GM19395 (cell line): ENCODE results near the gene KCTD2.
"Not testable (repeated sequence)": the region's sequence is repeated elsewhere in the genome, so short reads cannot be mapped to it uniquely, and the experiment has no call there.

Source experiments
- ATAC-seq: cut with Tn5 transposase; IDR thresholded peaks from one replicate; pipeline ENCODE4 v1.9.1; 2021; ENCODE audit warnings: mild to moderate bottlenecking, moderate library complexity; ENCODE audit not compliant: unreplicated experiment

The KCTD2 gene, protein sequence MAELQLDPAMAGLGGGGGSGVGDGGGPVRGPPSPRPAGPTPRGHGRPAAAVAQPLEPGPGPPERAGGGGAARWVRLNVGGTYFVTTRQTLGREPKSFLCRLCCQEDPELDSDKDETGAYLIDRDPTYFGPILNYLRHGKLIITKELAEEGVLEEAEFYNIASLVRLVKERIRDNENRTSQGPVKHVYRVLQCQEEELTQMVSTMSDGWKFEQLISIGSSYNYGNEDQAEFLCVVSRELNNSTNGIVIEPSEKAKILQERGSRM

GRCh38 chr17:75046407-75047289 is at the start of gene KCTD2, which contains the start of gene ATP5PD:
Gene KCTD2, plus strand, starts transcription at chr17:75047225. Its CDS starts 26 bp downstream, at chr17:75047251.
Gene ATP5PD, minus strand, starts transcription at chr17:75046969. Its CDS starts 4,319 bp downstream, at chr17:75042650.
- peak; percentile 95 for ATAC-seq

DNA sequence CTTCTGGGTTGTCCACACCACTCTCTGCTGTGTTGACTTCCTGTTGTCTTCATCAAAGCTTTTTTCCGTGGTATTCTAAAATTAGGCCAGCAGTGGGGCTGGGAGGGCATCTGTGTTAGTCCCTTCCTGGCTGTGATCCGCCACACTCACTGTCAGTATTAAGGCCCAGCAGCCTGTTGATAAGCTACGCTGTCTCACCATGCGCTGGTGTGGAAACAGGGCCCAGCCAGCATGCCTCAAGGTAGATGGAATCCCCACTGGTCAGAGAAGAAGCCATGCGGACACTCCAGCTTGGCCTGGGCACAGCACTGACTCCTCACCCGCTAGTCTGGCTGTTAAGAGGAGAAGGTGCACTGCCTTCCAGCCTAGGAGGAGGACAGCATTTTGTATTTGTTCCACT is 48.2 kb upstream of the KCTD2 start:
- no peak for ATAC-seq

DNA sequence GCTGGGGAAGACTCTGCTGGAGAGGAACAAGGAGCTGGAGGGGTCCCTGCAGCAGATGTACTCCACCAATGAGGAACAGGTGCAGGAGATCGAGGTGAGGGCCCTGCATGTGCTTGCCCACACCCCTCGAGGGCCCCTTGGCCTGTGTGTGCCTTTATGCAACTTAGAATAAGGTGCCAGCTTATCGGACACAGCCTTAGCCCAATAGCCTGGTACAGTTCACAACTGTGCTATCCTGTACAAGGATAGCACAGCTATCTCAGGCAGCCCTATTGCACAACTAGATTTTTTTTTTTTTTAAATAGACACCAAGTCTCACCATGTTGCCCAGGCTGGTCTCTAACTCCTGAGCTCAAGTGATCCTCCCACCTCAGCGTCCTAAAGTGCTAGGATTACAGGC is 47.5 kb upstream of the KCTD2 start:
- no peak for ATAC-seq

DNA sequence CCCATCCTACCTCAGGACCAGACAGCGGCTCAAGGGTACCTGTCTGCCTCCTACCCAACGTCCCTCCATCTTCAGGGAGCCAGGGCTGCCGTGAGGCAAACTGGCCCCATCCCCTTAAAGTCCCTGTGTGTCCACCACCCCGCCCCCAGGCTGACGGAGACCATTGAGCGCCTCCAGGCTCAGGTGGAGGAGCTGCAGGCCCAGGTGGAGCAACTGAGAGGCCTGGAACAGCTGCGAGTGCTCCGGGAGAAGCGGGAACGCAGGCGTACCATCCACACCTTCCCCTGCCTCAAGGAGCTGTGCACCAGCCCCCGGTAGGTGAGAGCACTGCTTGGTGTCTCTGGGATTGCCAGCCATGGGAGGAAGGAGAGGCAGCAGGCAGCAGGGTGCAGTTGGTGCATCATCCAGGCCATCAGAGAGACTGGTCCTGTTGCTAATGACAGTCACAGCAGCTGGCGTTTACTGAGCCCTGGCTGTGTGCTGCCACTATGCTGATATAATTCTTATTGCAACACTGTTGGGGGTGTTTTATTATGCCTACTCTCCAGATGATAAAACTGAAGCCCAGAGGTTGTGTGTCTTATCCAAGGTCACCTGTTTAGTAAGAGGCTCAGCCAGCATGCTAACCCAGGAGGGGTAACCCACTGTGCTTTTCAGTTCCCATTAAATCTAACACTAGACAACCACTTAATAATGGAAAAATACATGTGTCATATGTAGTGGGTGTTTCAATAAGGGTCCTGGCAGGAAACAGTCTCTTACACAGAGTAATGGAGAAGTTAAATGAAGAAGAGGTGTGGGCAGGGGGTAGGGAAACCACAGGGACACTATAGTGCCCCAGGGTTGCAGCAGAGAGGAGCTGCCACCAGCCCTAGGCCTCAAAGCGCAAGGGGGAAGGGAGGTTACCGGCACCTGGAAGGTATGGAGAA is 44.8 kb upstream of the KCTD2 start:
- ATAC-seq, result no peak

- no peak for ATAC-seq
Observed at GRCh38 chr17:75003070-75003956, 43.7 kb upstream of the KCTD2 start.

DNA sequence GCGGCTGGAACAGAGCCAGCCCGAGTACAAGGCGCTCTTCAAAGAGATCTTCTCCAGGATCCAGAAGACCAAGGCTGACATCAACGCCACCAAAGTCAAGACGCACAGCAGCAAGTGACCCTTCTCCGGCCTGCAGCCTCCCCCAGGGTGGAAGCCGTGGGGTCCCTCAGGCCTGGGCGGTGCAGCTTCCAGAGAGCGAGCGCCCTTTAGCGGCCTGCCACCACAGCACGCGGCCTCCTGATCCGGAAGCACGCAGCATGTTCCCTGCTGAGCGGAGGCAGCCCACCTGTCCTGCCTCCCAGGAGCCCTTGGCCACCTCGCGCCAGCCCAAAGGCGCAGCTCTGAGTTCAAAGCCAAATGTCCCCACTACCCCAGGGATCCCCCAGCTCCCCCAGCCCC is 43.1 kb upstream of the KCTD2 start:
- ATAC-seq, result no peak

- ATAC-seq, result no peak
Observed at GRCh38 chr17:75004371-75004770, 42.7 kb upstream of the KCTD2 start.

- ATAC-seq, result no peak
Observed at GRCh38 chr17:75005291-75005690, 41.7 kb upstream of the KCTD2 start.

- ATAC-seq, result not testable (repeated sequence)
Observed at GRCh38 chr17:75006084-75006483, 40.9 kb upstream of the KCTD2 start.

GRCh38 chr17:75006653-75007052 is 40.4 kb upstream of the KCTD2 start:
- ATAC-seq, result no peak

- no peak for ATAC-seq
Observed at GRCh38 chr17:75008373-75008772, 38.7 kb upstream of the KCTD2 start.

- no peak for ATAC-seq
Observed at GRCh38 chr17:75009139-75009724, 37.8 kb upstream of the KCTD2 start.

GRCh38 chr17:75010683-75011400 is 36.2 kb upstream of the KCTD2 start:
- no peak for ATAC-seq

- ATAC-seq, result no peak
Observed at GRCh38 chr17:75011401-75012095, 35.5 kb upstream of the KCTD2 start.

DNA sequence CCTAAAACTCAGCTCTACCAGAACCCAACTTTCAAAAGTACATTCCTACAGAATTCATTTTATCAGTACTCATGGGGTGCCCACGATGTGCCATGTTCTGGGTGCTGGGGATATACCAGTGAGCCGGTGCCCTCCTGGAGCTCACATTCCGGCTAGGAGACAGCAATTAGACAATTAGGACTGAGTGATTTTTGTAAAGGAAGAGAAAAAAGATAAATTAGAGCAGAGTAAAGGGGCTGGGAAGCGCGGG is 35.0 kb upstream of the KCTD2 start:
- ATAC-seq, result no peak

DNA sequence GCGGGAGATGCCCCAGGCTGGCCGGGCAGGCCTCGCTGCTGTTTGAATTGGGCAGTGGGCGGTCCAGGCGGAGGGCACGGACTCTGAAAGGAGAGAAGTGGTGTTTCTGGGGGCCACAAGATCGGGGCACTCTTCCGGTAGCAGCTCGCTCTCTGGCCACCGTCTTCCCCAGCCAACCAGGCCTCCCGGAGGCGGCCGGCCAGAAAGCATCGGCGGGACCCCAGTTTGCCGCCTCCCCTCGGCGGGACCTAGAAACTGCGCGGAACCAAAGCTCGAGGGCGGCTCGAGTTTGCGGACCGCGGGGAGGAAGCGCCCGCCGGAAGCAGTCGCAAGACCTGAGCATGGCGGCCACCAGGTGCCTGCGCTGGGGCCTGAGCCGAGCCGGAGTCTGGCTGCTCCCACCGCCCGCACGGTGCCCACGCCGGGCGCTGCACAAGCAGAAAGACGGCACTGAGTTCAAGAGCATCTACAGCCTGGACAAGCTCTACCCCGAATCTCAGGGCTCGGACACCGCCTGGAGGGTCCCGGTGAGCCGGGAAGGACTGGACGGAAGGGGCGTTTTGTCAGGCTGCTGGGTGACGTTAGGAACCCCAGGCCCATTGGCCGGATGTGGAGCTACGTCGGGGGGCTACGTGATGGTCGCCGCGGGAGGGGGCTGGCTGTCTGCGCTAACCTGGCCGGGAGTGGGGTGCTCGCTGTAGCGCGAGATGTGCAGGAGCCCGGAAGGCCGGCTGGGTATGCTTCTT is 34.5 kb upstream of the KCTD2 start, which contains the start of gene MRPL58:
TSS of gene MRPL58 (plus strand) at position 325 of the 746 bp plus-strand sequence. CDS start at position 342, 17 bp downstream.
- peak; percentile 89 for ATAC-seq

GRCh38 chr17:75013092-75013559 is 33.9 kb upstream of the KCTD2 start:
- ATAC-seq, result no peak

- ATAC-seq, result no peak
Observed at GRCh38 chr17:75019146-75019545, 27.9 kb upstream of the KCTD2 start.
